Left ventricle myocardium superior (tissue), 1 donor: ENCODE data around the gene YOD1. TPM values are rescaled to one million over a fixed set of nuclear protein-coding genes. Genes with fewer than 3 reads are reported as not detected.

Source experiments
- ATAC-seq: fragments of 200-7000 bp; cut with Tn5 transposase; one replicate; pipeline ENCODE4 v1.9.1; 2020; ENCODE audit warnings: mild to moderate bottlenecking, moderate library complexity
- DNase-seq: peaks from one replicate; pipeline ENCODE4 v3.0.0-alpha.2; 2020
- intact Hi-C: fragments of 100-400 bp; cut with micrococcal nuclease; formaldehyde crosslinking; loops from one replicate; pipeline ENCODE4 v1.11.0; 2022
- total RNA-seq: library from RNA; stranded (reverse); fragmentation: NEBNext Ultra II Directional; extraction: Animal tissue kit (Norgen Biotek cat#: 25700); gene quantifications from one replicate; pipeline ENCODE4 v1.2.1, GENCODE V29; 2021
- donor health status: DM: no; HTN: yes; CAD: no; lungs with severe emphysema.

YOD1 gene
- total RNA-seq, 1 donor from 2014 or later, result 4.9 TPM

DNA sequence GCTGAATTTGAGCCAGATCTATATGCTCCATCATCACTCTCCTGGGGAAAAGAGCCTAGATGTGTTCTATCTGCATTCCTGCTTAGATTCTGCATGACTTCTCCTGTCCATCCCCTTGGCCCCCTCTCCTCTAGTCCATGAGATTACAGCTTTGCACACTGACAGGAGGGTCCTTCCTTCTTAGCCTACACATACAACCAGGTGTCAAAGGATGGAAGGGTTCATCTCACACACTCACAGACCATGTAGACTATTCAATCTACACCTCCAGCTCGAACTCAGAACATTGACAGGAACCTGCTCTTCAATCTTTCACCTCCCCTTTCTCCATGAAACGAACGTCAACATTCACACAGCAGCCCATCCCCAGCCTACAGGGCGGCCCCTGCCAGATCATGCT is 32.3 kb downstream of the YOD1 start:
- DNase-seq (no peak), ATAC-seq (no peak)
- intact Hi-C loops, result no loop called here

DNA sequence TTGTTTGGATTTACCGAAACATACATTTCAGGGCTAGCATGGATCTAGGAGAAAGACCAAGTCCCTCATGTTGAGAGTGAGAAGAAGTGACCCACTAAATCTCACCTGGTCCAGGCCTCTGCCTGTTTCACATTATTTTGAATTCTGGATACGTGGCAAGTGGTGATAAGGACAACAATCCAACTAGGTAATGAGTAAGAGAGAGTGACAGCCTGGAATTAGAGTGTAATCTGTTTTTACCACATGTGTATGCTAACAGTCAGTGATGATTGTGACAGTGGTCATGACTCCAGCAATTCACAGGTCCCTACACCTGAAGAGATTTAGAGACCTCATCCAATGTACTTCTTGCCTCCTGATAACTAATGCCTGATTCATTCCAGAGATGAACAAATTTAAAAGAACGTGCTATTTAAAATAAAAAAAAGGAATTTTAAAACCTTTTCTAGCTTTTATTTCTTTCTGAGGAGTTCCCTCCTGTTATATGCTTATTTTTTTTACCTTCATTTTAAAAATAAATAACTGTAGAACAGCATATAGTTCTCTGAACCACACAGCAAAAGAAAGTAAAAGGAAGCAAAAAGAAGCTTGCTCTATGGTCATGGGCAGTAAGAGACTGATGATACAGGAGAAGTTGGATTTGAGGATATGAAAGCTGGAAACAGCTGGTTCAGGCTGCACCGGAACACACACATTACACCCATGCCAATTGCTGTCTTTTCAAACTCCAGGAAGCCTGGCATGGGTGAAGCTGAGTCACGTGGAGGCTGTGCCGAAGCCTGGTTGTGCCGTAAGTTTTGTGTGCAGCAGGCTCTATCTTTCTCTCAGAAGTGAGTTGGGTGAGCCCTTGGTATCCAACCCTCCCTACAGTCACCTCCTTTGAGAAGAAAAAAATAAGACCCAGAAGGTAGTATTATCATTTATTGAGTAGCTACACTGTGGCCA is 33.1 kb downstream of the YOD1 start:
- intact Hi-C loops, result no loop called here
- DNase-seq (no peak), ATAC-seq (peak; percentile 61)

DNA sequence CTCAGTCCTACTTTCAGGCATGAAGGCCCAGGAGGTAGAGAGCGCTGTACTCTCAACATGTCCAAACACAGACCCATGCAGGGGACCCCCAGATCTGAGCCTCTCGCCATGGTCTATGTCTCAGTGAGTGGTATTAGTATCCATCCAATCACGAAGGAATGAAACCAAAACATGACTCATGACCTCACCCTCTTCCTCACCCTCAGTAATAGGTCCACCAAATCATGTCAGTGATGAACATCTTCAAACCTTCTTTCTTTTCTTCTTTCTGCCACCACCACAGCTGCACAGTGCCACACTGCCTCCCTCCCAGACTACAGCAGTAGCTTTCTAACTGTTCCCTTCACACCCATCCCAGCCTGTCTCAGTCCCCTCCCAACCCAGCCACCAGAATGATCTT is 35.2 kb downstream of the YOD1 start:
- ATAC-seq, result no peak
- no peak for DNase-seq
- intact Hi-C loops, result no loop called here

DNA sequence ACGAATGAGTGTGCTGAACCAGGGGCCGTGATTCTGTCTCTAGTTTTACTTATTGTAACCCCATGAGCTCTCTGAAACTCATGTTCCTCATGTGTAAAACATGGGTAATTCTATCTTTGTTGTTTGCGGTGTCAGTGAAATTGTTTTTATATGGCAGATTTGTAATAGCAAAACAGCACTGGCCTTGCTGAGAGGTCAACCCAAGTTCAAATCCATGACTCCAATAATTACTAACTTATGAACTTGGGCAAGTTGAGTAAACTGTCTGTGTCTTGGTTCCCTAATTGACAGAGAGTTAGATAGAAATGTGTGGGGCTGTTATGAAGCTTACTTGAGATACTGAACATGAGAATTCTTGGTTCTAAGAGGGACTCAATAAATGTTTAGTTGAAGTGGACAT is 36.3 kb downstream of the YOD1 start:
- intact Hi-C loops, result no loop called here
- ATAC-seq, result no peak
- DNase-seq, result no peak

DNA sequence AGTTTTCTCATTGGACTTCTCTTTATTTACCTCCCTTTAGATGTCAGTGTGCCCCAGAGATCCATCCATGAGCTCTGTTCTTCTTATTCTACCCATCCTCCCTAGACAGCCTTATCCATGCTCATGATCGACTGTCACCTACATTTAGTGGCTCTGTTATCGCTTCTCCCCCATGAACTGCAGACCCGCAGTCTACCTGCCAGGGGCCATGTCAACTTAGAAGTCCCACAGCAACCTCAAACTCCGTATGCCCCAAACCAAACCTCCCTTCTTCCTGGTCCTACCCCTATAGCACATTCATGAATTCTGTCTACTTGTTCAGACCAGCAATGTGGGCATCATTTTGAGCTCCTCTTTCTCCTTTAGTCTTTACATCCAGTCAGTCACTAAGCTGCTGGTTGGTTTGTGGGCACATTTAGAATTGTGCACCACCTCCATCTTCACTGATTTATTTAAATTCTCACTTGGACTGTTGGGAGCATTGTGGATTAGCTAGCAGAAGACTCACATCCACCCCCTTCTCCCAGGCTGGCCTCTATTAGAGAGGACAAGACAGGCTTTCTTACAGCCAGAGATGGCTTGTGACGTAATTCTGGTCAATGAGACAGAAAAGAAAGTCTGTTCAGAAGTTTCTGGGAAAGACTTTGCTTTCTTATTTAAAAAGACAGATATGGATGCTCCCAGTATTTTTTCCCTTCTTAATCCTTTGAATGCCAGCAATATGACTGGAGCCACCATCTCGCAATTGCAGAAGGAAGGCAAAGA is 37.5 kb downstream of the YOD1 start:
- no peak for ATAC-seq
- intact Hi-C loops, result no loop called here
- DNase-seq, result no peak

DNA sequence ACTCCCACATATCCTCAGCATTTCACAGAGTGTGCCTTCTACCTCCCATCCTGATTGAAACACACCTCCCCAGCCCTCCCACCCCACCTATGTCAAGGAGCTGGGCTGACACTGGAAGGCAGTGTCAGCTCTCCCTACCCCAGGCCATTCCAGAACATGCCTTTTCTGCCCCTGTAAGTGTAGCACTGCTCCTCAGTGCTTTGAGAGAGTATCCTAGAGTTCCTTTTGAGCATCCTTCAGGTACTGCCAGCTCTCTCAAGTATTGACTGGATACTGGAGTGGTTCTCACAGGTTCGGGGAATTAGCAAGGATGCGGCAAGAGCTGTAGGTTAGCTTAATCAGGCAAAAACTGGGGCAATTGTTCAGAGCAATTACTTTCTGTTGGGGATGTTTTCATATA is 40.3 kb downstream of the YOD1 start:
- no peak for DNase-seq
- no peak for ATAC-seq
- intact Hi-C loops, result no loop called here

DNA sequence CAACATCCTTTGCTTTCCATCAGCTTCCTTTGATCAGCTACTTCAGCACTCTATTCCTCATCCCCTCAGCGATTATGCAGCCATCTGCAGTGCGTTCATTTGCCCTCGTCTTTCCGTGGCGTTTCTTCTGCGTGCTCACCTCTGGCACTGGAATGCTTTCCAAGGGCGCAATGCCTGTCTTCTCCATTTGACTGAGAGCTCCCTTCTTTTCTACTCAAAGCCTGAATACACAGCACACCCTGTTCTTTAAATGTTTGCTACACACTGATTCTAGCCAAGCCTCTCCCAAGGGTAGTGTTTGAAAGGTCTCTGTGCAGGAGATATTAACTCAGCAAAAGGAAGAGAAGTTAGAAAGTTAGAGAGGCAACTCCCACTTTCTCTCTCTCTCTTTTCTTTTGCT is 41.1 kb downstream of the YOD1 start:
- ATAC-seq, result no peak
- intact Hi-C loops, result no loop called here

DNA sequence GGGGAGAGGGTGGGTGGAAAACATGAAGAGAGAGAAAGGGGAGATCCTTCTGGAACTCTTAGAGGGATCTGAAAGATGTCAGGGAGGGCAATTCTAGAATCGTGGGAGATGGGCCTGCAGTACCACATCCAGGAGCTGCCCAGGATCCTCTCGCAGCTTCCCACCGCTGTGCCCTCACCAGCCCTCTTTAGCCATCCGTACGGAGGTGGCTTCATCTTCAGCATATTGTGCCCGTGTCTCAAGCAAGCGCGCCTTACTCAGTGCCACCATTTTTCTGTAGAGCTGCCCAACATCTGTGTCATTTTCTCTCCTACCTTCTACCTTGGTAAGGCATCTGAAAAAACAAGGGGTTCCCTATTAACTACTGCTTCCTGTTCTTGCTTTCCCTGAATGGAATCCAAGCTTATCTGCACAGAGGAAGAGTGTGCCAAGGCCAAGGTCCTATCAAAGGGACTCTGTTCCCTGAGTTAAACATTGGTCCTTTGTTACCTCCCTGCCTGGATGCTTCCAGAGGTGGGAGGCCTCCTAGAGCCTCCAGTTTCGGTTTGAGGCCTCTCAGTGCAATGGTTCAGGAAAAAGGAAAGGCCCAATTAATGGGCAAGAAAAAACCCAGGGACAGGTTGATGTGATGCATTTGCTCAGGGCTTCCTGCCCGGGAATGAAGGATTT is 41.7 kb downstream of the YOD1 start:
- ATAC-seq (peak; percentile 37), DNase-seq (no peak)
- intact Hi-C loops, result no loop called here

More for the DNA sequence above, 41.1 kb downstream of the YOD1 start:
- DNase-seq, result no peak

DNA sequence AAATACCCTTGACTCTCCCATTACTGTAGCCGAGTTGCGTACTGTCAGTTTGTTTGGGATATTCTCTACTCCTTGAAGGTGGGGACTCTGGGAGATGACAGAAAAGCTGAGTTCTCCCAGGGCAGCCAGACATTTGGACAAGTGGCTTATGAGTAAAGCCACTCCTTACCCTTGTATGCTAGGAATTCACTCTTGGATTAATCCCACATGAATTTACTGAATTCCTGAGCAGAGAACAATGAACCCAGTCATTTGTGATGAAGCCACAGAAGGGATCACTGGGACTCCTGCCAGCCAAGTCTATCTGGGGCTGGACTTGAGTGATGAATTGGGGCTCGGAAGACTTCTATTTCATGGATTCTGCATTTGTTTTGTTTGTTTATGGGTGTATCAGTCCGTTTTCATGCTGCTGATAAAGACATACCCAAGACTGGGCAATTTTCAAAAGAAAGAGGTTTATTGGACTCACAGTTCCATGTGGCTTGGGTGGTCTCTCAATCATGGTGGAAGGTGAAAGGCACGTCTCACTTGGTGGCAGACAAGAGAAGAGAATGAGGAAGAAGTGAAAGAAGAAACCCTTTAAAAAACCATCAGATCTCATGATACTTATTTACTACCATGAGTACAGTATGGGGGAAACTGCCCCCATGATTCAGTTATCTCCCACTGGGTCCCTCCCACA is 43.5 kb downstream of the YOD1 start:
- ATAC-seq (no peak), DNase-seq (no peak)
- intact Hi-C loops, result no loop called here

DNA sequence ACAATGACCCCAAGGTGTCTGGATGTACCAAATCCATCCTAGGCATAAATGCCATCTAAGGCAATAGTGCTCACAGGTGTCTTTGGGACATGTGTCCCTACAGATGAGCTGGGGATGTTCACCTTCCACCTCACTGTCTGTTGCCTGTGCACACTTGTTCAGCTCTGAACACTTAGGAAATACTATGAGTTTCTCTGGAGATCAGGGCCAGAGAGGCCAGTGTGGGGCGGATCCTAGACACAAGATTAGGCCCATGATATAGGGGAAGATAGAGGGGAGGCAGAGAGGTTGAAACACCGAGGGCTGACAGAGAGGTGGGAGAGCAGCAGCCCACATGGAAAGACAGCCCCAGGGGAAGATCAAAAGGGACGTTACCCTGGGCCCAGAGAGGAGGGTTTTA is 44.1 kb downstream of the YOD1 start:
- DNase-seq (no peak), ATAC-seq (no peak)
- intact Hi-C loops, result no loop called here

DNA sequence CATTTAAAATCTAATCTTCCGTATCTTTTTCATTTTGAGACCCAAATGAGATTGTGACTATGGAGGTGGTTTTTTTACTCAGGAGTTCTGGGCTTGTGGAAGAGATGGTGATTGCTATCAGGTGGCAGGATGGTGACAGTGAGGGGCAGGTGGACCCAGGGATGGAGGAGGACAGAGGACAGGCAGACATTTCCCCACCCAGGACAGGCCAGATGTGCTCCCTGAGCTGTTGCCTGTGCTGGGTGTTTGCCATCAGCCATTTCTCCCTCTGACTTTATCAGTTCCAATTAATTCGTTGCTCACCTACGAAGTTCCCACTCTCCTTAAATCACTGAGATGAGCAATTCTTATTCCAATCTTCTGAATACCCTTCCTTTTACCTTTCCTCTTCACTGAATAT is 44.9 kb downstream of the YOD1 start:
- DNase-seq (no peak), ATAC-seq (no peak)
- intact Hi-C loops, result no loop called here

DNA sequence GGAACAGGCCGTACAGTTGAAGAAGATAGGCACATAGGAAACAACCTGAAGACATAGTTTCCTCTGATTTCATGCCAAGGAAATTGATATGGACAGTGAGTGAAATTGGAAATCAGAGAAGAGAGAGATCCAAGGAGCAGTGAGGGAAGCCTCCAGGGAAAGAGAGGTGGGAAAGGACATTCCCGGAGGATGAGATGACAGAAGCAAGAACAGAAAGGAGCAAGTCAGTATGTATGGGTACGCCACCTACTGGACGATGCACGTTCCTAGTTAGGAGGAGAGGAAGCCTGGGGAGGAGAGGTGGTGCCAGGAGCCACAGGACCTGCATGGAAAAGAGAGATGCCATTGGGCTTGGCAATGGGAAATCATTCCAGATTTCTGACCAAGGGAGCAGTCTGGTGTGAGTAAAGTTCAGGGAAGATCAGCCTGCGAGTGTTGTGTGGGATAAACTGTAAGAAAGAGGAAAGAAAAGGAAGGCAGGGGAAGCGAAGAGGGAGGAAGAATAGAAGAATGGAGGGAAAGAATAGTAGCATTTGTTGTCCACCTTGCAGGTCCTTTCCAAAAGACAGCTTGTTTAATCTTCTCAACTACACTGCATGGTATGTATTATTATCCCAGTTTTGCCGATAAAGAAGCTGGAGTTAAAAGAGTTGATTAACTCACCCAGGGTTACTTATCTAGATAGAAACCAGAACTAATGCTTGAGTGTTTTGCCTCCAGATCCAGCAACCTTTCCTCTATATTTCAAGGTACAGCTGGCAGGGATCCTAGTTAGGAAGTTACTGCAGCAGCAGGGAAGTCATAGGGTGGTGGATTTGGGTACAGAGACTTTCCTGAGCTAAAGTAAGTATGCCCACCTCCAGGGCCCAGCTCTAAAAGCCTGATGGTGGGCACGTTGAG is 45.8 kb downstream of the YOD1 start:
- DNase-seq (no peak), ATAC-seq (peak; percentile 81)
- intact Hi-C loops, result no loop called here

DNA sequence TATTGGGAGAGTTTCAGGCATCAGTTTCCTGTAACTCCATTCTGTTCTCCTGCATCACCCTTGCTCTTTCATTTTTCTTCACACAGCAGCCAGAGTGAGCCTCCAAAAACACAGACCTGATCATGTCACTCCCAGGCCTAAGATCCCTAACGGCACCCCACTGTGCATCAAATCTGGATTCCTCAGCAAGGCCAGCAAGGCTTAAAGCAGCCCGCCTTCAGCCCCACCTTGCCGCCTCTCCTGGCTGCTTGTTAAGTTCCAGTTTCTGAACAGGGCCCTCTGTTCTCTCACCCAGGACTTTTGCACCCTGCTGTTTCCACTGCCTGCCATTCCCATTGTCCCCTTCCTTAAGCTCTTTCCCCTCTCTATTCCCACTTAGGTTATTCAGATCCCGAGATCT is 47.8 kb downstream of the YOD1 start:
- ATAC-seq, result no peak
- DNase-seq, result no peak
- intact Hi-C loops, result no loop called here

DNA sequence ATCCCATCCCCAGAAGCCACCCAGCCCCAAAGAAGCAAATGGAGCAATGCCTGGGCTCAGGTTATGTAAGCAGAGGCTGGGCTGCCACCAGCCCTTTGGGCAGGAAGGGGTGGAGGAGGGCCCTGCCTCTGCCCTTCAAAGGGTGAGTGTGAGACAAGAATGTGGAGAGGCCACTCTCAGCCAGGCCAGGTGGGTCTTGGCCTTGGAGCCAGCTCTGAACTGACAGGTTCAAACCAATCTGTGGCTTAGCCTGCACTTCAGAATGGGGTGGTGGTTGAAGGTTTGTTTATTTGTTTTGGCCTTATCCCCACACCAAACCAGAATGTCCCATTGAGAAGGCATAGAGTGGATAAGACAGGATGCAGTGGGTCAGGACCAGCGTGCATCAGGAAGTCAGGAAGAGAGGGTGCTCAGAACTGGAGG is 48.3 kb downstream of the YOD1 start:
- DNase-seq (no peak), ATAC-seq (no peak)
- intact Hi-C loops, result no loop called here

DNA sequence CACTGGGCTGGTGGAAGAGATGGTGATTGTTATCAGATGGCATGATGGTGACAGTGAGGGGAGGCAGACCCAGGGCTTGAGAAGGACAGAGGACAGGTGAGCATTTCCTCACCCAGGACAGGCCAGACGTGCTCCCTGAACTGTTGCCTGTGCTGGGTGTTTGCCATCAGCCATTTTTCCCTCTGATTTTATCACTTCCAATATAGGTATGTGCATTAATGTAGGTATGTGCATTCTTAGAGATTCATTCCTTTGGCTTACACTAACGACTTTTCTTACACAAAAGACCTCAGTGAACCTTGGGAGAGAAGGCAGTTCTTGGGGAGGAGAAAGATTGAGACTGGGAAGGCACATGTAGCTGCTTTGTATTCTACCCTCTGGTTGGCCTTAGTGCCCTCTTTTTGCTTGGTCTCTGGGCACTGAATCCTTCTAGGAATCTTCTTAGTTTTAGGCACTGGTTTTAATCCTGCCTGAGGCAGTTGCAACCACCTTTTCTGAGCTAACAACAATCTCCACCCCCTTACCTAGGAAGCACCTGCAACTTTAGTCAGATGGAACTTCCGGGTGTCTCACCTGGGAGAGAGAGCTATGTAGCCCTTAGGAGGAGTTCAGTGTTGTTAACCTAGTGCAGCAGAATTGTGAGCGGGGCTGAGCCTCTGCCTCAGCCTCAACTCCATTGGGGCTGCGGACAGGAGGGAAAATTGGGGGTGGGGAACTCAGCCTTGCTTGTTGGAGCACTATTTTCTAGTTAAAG is 49.3 kb downstream of the YOD1 start:
- no peak for ATAC-seq
- DNase-seq, result no peak
- intact Hi-C loops, result no loop called here

DNA sequence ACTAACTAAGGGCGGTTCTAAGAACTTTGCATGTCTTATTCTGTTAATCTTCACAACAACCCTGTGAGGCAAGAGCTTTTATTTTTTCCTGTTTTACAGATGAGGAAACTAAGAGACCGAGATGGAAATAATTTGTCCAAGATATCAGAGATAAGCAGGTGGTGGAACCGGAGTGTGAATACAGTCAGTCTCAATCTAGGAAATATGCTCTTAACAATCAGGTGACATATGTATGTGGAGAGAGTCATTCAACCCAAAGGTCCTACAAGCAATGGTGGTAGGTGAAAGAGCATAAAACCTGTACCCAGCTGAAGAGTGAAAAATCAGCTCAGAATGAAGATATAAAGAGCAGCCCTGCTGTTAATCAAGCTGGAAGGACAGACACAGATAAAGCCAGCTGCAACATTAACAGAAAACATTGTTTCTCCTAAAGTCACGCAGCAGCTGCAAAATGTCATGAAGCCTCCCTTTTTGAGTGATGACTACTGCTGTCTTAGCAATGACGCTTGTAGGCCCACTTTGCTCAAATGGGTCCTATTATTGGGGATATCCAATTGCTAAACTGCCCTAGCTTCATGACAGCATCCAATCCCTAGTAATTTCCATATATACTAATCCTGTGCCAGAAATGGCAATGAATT is 50.2 kb downstream of the YOD1 start:
- DNase-seq, result no peak
- ATAC-seq, result no peak
- intact Hi-C loops, result no loop called here

DNA sequence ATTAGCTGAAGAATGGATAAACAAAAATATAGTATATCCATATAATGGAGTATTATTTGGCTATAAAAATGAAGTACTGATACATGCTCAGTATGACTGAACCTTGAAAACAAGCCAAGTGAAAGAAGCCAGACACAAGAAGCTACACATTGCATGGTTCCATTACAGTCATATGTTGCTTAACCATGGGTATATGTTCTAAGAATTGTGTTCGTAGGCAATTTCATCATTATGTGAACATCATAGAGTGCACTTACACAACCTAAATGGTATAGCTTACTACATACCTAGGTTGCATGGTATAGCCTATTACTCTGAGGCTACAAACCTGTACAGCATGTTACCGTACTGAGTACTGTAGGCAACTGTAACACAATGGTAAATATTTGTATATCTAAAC is 52.2 kb downstream of the YOD1 start:
- DNase-seq (no peak), ATAC-seq (no peak)
- intact Hi-C loops, result no loop called here
